GM12878 (cell line): Measurements from ENCODE around the gene DGKB. TPM values are rescaled to one million over a fixed set of nuclear protein-coding genes. Genes with fewer than 3 reads are reported as not detected.

ENCODE experiments used
- ATAC-seq: fragments of 200-7000 bp; cut with Tn5 transposase; 3 replicates; pipeline ENCODE4 v1.9.1; 2020; ENCODE audit warnings: mild to moderate bottlenecking, moderate library complexity
- BruUV-seq: library from RNA; stranded (reverse); fragments of 400-500 nt; replicated peaks from 2 replicates; lab custom pipeline; 2021; lab: Mats Ljungman, UMichigan
- CTCF ChIA-PET: fragments of 300-600 bp; sonication (Branson Sonifier 250); formaldehyde crosslinking; extraction: SDS; loops from one replicate; lab custom pipeline; 2021; ENCODE audit warnings: inconsistent platforms; lab: Yijun Ruan, JAX
- POLR2A ChIA-PET: fragments of 350-600 bp; formaldehyde crosslinking; extraction: SDS; loops from one replicate; lab custom pipeline; 2021; ENCODE audit warnings: inconsistent platforms; lab: Charles Lee
- RAD21 ChIA-PET: fragments of 300-600 bp; sonication (Branson Sonifier 250); formaldehyde crosslinking; loops from one replicate; lab custom pipeline; 2023; ENCODE audit warnings: antibody characterized with exemption; ENCODE audit not compliant: unreplicated experiment; lab: Charles Lee
- SMC1A ChIA-PET: fragments of 300-600 bp; sonication (Branson Sonifier 250); formaldehyde crosslinking; loops from one replicate; lab custom pipeline; 2023; ENCODE audit not compliant: unreplicated experiment, uncharacterized antibody; lab: Charles Lee
- DNase-seq: peaks from one replicate; pipeline ENCODE4 v3.0.0-alpha.2; 2011; ENCODE audit warnings: low read depth, low spot score
- FAIRE-seq: peaks from 3 replicates; lab custom pipeline; 2011; peaks lifted over from hg19 to GRCh38; lab: Jason Lieb, UNC
- H2AFZ ChIP-seq: 2 replicates; pipeline ENCODE4 v1.6.0; 2011; ENCODE audit warnings: low read depth, low read length, control low read depth; ENCODE audit not compliant: control insufficient read depth
- H3K27ac ChIP-seq: 2 replicates; pipeline ENCODE4 v1.5.1; 2011; ENCODE audit warnings: control low read depth; ENCODE audit not compliant: control insufficient read depth, insufficient read depth
- H3K27me3 ChIP-seq, 2 experiments: replicated peaks in 1 of 2; 2 replicates each; pipeline versions ENCODE4 v1.6.0 to v1.6.1; 2011; ENCODE audit warnings: low read length in 1 of 2; ENCODE audit not compliant: control insufficient read depth in 2 of 2, insufficient read depth in 2 of 2
- H3K36me3 ChIP-seq, 2 experiments: 2 replicates each; pipeline ENCODE4 v1.5.1; 2011; ENCODE audit warnings: low read length in 1 of 2; ENCODE audit not compliant: control insufficient read depth in 2 of 2, insufficient read depth in 2 of 2
- H3K4me1 ChIP-seq: 2 replicates; pipeline ENCODE4 v1.6.1; 2011; ENCODE audit warnings: mild to moderate bottlenecking, low read length, moderate library complexity, mixed read lengths; ENCODE audit not compliant: control insufficient read depth, insufficient read depth
- H3K4me2 ChIP-seq: 2 replicates; pipeline ENCODE4 v1.6.0; 2011; ENCODE audit warnings: control low read depth; ENCODE audit not compliant: control insufficient read depth, insufficient read depth
- H3K4me3 ChIP-seq: fragments of 200-600 bp; sonication (generic); 2 replicates; pipeline ENCODE4 v1.5.1; 2016
- H3K79me2 ChIP-seq: 2 replicates; pipeline ENCODE4 v1.6.0; 2011; ENCODE audit warnings: low read length; ENCODE audit not compliant: control insufficient read depth, insufficient read depth
- H3K9ac ChIP-seq: 2 replicates; pipeline ENCODE4 v1.8.0; 2011; ENCODE audit warnings: low read length, control low read depth, mixed read lengths; ENCODE audit not compliant: control insufficient read depth, insufficient read depth
- H3K9me3 ChIP-seq: replicated peaks from 3 replicates; pipeline ENCODE4 v1.5.1; 2011; ENCODE audit warnings: mild to moderate bottlenecking, low read length; ENCODE audit not compliant: control insufficient read depth, insufficient read depth
- H4K20me1 ChIP-seq: 2 replicates; pipeline ENCODE4 v1.6.0; 2011; ENCODE audit not compliant: control insufficient read depth, insufficient read depth
- CEBPZ ChIP-seq: fragments of 150-350 bp; IDR thresholded peaks from 2 replicates; pipeline ENCODE4 v1.6.1; 2016; ENCODE audit warnings: low read depth, low read length
- E2F8 ChIP-seq: fragments of 450-650 bp; IDR thresholded peaks from 2 replicates; pipeline ENCODE4 v1.6.1; 2018; ENCODE audit warnings: mild to moderate bottlenecking, low read depth, moderate library complexity; ENCODE audit not compliant: partially characterized antibody
- EP300 ChIP-seq, 2 experiments: fragments of 150-350 bp in 1 of 2; IDR thresholded peaks; 2 replicates each; pipeline ENCODE4 v1.6.1; 2011 to 2012; ENCODE audit warnings: low read depth in 2 of 2, low read length in 2 of 2, borderline replicate concordance in 1 of 2, improper control_type of control experiment in 1 of 2, inconsistent platforms in 1 of 2; ENCODE audit not compliant: control insufficient read depth in 1 of 2
- IRF5 ChIP-seq: fragments of 450-650 bp; IDR thresholded peaks from 2 replicates; pipeline ENCODE4 v1.6.1; 2017; ENCODE audit warnings: borderline replicate concordance
- MEF2B ChIP-seq: fragments of 450-650 bp; IDR thresholded peaks from 2 replicates; pipeline ENCODE4 v1.6.1; 2018; ENCODE audit warnings: mild to moderate bottlenecking, moderate library complexity; ENCODE audit not compliant: partially characterized antibody, poor library complexity, severe bottlenecking
- MXI1 ChIP-seq: fragments of 150-350 bp; IDR thresholded peaks from 2 replicates; pipeline ENCODE4 v1.6.1; 2011; ENCODE audit warnings: low read depth, mild to moderate bottlenecking, inconsistent platforms, low read length, improper control_type of control experiment
- NR2C1 ChIP-seq: fragments of 450-650 bp; IDR thresholded peaks from 2 replicates; pipeline ENCODE4 v1.6.1; 2017; ENCODE audit warnings: antibody characterized with exemption, mild to moderate bottlenecking, moderate library complexity
- SMAD5 ChIP-seq: IDR thresholded peaks from 2 replicates; pipeline ENCODE4 v1.6.1; 2016; ENCODE audit warnings: antibody characterized with exemption, low read depth
- SPI1 ChIP-seq: IDR thresholded peaks from 2 replicates; pipeline ENCODE4 v1.6.1; 2011; ENCODE audit warnings: low read depth, mild to moderate bottlenecking, low read length, moderate library complexity, borderline replicate concordance; ENCODE audit not compliant: insufficient read depth
- TCF12 ChIP-seq: IDR thresholded peaks from 2 replicates; pipeline ENCODE4 v1.6.1; 2011; ENCODE audit warnings: low read depth, mild to moderate bottlenecking, low read length
- ZNF217 ChIP-seq: fragments of 450-650 bp; IDR thresholded peaks from 2 replicates; pipeline ENCODE4 v1.6.1; 2017; ENCODE audit warnings: antibody characterized with exemption, mild to moderate bottlenecking
- ZNF622 ChIP-seq: fragments of 450-650 bp; IDR thresholded peaks from 2 replicates; pipeline ENCODE4 v1.6.1; 2017; ENCODE audit warnings: mild to moderate bottlenecking, inconsistent platforms
- WGBS: methylation state at CpG from one replicate; pipeline ENCODE4 v1.1.6; 2016; ENCODE audit warnings: low lambda C conversion rate; ENCODE audit not compliant: insufficient replicate concordance, insufficient coverage; ENCODE audit errors: missing lambda C conversion rate; 5-methylcytosine and 5-hydroxymethylcytosine counted together
- in situ Hi-C: fragments of 300-500 bp; cut with MboI; formaldehyde crosslinking; loops from 9 replicates; pipeline ENCODE4 v1.14.3; 2018; ENCODE audit warnings: mixed read lengths
- intact Hi-C: fragments of 100-400 bp; cut with micrococcal nuclease; formaldehyde crosslinking; loops from one replicate; pipeline ENCODE4 v1.14.2; 2022; ENCODE audit not compliant: unreplicated experiment
- polyA plus RNA-seq, 11 experiments: library from polyadenylated mRNA; depleted of rRNA in 4 of 11; unstranded in 6 of 11; stranded (reverse) in 5 of 11; fragments of >200 nt; fragmentation: Nextera tagmentation in 4 of 11; fragmentation: Illumina TruSeq in 1 of 11; extraction: Ambion mirVana in 4 of 11; extraction: Trizol in 1 of 11; gene quantifications; 1 replicate in 1 of 11; 2 replicates in 10 of 11; pipeline versions ENCODE4 v1.2.1 to v1.2.3, GENCODE V29; 2011 to 2016; ENCODE audit warnings: inconsistent platforms in 2 of 11, missing spikeins in 2 of 11, low read depth in 1 of 11
- total RNA-seq, 4 experiments: library from RNA; depleted of rRNA in 3 of 4; stranded (reverse); fragments of >200 nt in 3 of 4; fragmentation: Illumina TruSeq in 1 of 4; extraction: Trizol in 1 of 4; gene quantifications; 2 replicates each; pipeline versions ENCODE4 v1.2.1 to v1.2.3, GENCODE V29; 2013 to 2021
- TF ChIP-seq, protein P1 (sequence below): fragments of 450-650 bp; IDR thresholded peaks from 2 replicates; pipeline ENCODE4 v1.6.1; 2017; ENCODE audit warnings: mild to moderate bottlenecking, moderate library complexity

DGKB gene
- total and polyA plus RNA-seq, 10 of the 15 experiments (the other 5 are each of a cell fraction or from before 2014, with no cell fraction given), result 0.02 to 0.10 (median 0.04) TPM; not detected in 6

GRCh38 chr7:14235056-14235455 is 667.5 kb downstream of the DGKB start:
- no peaks in the 10 kb centered on the region for H3K36me3 ChIP-seq
- ChIA-PET POLR2A (no interaction called here), SMC1A (no interaction called here), CTCF (no interaction called here), RAD21 (no interaction called here)
- no peak overlapping the region for H3K4me2 ChIP-seq
- H3K9ac ChIP-seq, result no peak overlapping the region
- H4K20me1 ChIP-seq, result no peaks in the 10 kb centered on the region
- in situ Hi-C loops (no loop called here), intact Hi-C loops (no loop called here)
- no peak for FAIRE-seq
- no TSS peak for BruUV-seq
- no peaks in the 10 kb centered on the region for H3K9me3 ChIP-seq
- no peaks in the 10 kb centered on the region for H3K27me3 ChIP-seq
- H2AFZ ChIP-seq, result no peak overlapping the region
- no peaks in the 10 kb centered on the region for H3K79me2 ChIP-seq
- 20% methylated on average over 2 of the region's 2 CpGs for WGBS
- ATAC-seq, result no peak
- no peak overlapping the region for H3K27ac ChIP-seq
- H3K4me1 ChIP-seq, result no peaks in the 10 kb centered on the region
- H3K4me3 ChIP-seq, result no peak overlapping the region
- no peak for DNase-seq
- TF ChIP-seq ZNF622 (no peak), CEBPZ (no peak), NR2C1 (no peak), IRF5 (no peak), E2F8 (no peak), SMAD5 (no peak), TCF12 (no peak), SPI1 (no peak), EP300 (IDR thresholded peaks at IDR 0.05; ENCODE audit: borderline replicate concordance in 1 of 2, control insufficient read depth in 1 of 2, low read depth in 2 of 2, low read length in 2 of 2) (no peak), MEF2B (no peak), ZNF217 (no peak), MXI1 (no peak)
- TF ChIP-seq, protein P1, sequence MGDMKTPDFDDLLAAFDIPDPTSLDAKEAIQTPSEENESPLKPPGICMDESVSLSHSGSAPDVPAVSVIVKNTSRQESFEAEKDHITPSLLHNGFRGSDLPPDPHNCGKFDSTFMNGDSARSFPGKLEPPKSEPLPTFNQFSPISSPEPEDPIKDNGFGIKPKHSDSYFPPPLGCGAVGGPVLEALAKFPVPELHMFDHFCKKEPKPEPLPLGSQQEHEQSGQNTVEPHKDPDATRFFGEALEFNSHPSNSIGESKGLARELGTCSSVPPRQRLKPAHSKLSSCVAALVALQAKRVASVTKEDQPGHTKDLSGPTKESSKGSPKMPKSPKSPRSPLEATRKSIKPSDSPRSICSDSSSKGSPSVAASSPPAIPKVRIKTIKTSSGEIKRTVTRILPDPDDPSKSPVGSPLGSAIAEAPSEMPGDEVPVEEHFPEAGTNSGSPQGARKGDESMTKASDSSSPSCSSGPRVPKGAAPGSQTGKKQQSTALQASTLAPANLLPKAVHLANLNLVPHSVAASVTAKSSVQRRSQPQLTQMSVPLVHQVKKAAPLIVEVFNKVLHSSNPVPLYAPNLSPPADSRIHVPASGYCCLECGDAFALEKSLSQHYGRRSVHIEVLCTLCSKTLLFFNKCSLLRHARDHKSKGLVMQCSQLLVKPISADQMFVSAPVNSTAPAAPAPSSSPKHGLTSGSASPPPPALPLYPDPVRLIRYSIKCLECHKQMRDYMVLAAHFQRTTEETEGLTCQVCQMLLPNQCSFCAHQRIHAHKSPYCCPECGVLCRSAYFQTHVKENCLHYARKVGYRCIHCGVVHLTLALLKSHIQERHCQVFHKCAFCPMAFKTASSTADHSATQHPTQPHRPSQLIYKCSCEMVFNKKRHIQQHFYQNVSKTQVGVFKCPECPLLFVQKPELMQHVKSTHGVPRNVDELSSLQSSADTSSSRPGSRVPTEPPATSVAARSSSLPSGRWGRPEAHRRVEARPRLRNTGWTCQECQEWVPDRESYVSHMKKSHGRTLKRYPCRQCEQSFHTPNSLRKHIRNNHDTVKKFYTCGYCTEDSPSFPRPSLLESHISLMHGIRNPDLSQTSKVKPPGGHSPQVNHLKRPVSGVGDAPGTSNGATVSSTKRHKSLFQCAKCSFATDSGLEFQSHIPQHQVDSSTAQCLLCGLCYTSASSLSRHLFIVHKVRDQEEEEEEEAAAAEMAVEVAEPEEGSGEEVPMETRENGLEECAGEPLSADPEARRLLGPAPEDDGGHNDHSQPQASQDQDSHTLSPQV, result no peak
